ENCODE data around the gene SDF4. TPM values are rescaled to one million over a fixed set of nuclear protein-coding genes. Genes with fewer than 3 reads are reported as not detected.

The SDF4 gene
- total RNA-seq, 2 experiments from 2014 or later, result 81.5 to 87.5 TPM

GRCh38 chr1:1275836-1276235 lies 44.0 kb upstream of the SDF4 start:
- H3K27me3 Mint-ChIP-seq, result no peaks in the 10 kb centered on the region
- ChIA-PET POLR2A (interaction anchor here (1.0 to 1.4 kb wide), 2 partner anchors 9 to 11 kb away, joined by 3 read pairs; no protein-coding TSS in a partner anchor), CTCF (no interaction called here)
- no peak for ATAC-seq
- H3K36me3 Mint-ChIP-seq (ENCODE audit: low read depth), result peaks cover 18% of the 10 kb centered on the region
- intact Hi-C loops (cut with micrococcal nuclease), result no loop called here
- H3K9me3 Mint-ChIP-seq, result no peaks in the 10 kb centered on the region
- DNase-seq, result no peak
- peak overlapping the region; percentile 11 for H3K4me3 Mint-ChIP-seq
- no peak for TF ChIP-seq CTCF (IDR thresholded peaks at IDR 0.05)
- no peak overlapping the region for H3K27ac Mint-ChIP-seq
- H3K4me1 Mint-ChIP-seq (ENCODE audit: low read depth), result peaks cover 24% of the 10 kb centered on the region

- no peaks in the 10 kb centered on the region for H3K9me3 Mint-ChIP-seq
- H3K27ac Mint-ChIP-seq, result no peak overlapping the region
- H3K4me3 Mint-ChIP-seq, result peak overlapping the region; percentile 70
- peaks cover 33% of the 10 kb centered on the region for H3K4me1 Mint-ChIP-seq (ENCODE audit: low read depth)
- intact Hi-C loops (cut with micrococcal nuclease), result no loop called here
- ATAC-seq (no peak), DNase-seq (no peak)
- H3K36me3 Mint-ChIP-seq (ENCODE audit: low read depth), result peaks cover 24% of the 10 kb centered on the region
- ChIA-PET POLR2A (interaction anchor here (0.9 to 1.4 kb wide), 3 partner anchors 10 to 20 kb away, joined by 3 read pairs; no protein-coding TSS in a partner anchor), CTCF (no interaction called here)
- no peaks in the 10 kb centered on the region for H3K27me3 Mint-ChIP-seq
- no peak for TF ChIP-seq CTCF (IDR thresholded peaks at IDR 0.05)
Observed at GRCh38 chr1:1274931-1275431, 43.2 kb upstream of the SDF4 start.

- Mint-ChIP-seq H3K4me3 (peak overlapping the region; percentile 70), H3K4me1 (ENCODE audit: low read depth) (peaks cover 37% of the 10 kb centered on the region), H3K27ac (peak overlapping the region; percentile 52), H3K36me3 (ENCODE audit: low read depth) (peaks cover 24% of the 10 kb centered on the region), H3K9me3 (no peaks in the 10 kb centered on the region), H3K27me3 (no peaks in the 10 kb centered on the region)
- TF ChIP-seq CTCF (IDR thresholded peaks at IDR 0.05), result no peak
- ChIA-PET CTCF (no interaction called here), POLR2A (interaction anchor here (0.9 to 1.4 kb wide), 2 partner anchors 21 to 24 kb away, joined by 3 to 4 read pairs; no protein-coding TSS in a partner anchor)
- intact Hi-C loops (cut with micrococcal nuclease), result no loop called here
- DNase-seq (no peak), ATAC-seq (no peak)
Observed at GRCh38 chr1:1274299-1274930, 42.6 kb upstream of the SDF4 start.

GRCh38 chr1:1273512-1274298 lies 41.9 kb upstream of the SDF4 start, which contains the start of gene UBE2J2:
UBE2J2 (minus strand) TSS chr1:1273854; CDS start chr1:1267992, 5,862 bp downstream.
- intact Hi-C loops (cut with micrococcal nuclease), result no loop called here
- ATAC-seq (peak; percentile 98), DNase-seq (peak; percentile 96)
- no peaks in the 10 kb centered on the region for H3K9me3 Mint-ChIP-seq
- TF ChIP-seq CTCF (IDR thresholded peaks at IDR 0.05), result no peak
- POLR2A ChIA-PET, result interaction anchor here (0.6 to 1.4 kb wide), 7 partner anchors 10 to 230 kb away, joined by 3 to 4 read pairs (median 3); no protein-coding TSS in a partner anchor
- no peaks in the 10 kb centered on the region for H3K27me3 Mint-ChIP-seq
- CTCF ChIA-PET, result no interaction called here
- H3K36me3 Mint-ChIP-seq (ENCODE audit: low read depth), result peaks cover 24% of the 10 kb centered on the region
- peak within 1 kb of the TSS; percentile 90 for H3K4me3 Mint-ChIP-seq
- H3K27ac Mint-ChIP-seq, result peak within 1 kb of the TSS; percentile 85
- H3K4me1 Mint-ChIP-seq (ENCODE audit: low read depth), result peaks cover 39% of the 10 kb centered on the region

GRCh38 chr1:1273209-1273511 lies 41.4 kb upstream of the SDF4 start:
- no peaks in the 10 kb centered on the region for H3K9me3 Mint-ChIP-seq
- H3K4me1 Mint-ChIP-seq (ENCODE audit: low read depth), result peaks cover 40% of the 10 kb centered on the region
- intact Hi-C loops (cut with micrococcal nuclease), result no loop called here
- ChIA-PET CTCF (no interaction called here), POLR2A (interaction anchor here (0.6 to 1.4 kb wide), 6 partner anchors 10 to 230 kb away, joined by 3 to 4 read pairs (median 3); no protein-coding TSS in a partner anchor)
- no peak for DNase-seq
- TF ChIP-seq CTCF (IDR thresholded peaks at IDR 0.05), result no peak
- H3K4me3 Mint-ChIP-seq, result peak overlapping the region; percentile 90
- no peak for ATAC-seq
- peaks cover 24% of the 10 kb centered on the region for H3K36me3 Mint-ChIP-seq (ENCODE audit: low read depth)
- peak overlapping the region; percentile 85 for H3K27ac Mint-ChIP-seq
- no peaks in the 10 kb centered on the region for H3K27me3 Mint-ChIP-seq

All from activated CD8-positive, alpha-beta T cell treated with anti-CD3 and anti-CD28 coated beads for 36 hours (primary cell).